SK-N-SH (cell line): ENCODE measurements around the gene NUP37. TPM values are rescaled to one million over a fixed set of nuclear protein-coding genes. Genes with fewer than 3 reads are reported as not detected.
A peak's percentile ranks its signal among the peaks of the same experiment; 100 is the strongest.

Experiments
- CTCF ChIA-PET: fragments of 300-600, 350-600 bp; formaldehyde crosslinking; extraction: SDS; loops from one replicate; lab custom pipeline; 2021; lab: Yijun Ruan, JAX
- POLR2A ChIA-PET: fragments of 350-600 bp; sonication (Branson Sonifier 250); formaldehyde crosslinking; extraction: SDS; loops from one replicate; lab custom pipeline; 2020; ENCODE audit warnings: antibody characterized with exemption, inconsistent platforms; lab: Yijun Ruan, JAX
- DNase-seq: peaks from one replicate; pipeline ENCODE4 v3.0.0; 2012
- H2AFZ ChIP-seq: fragments of 200-600 bp; sonication (generic); 2 replicates; pipeline ENCODE4 v1.8.1; 2016; ENCODE audit warnings: antibody characterized with exemption, mild to moderate bottlenecking, low read depth
- H3F3A ChIP-seq: fragments of 200-600 bp; sonication (generic); replicated peaks from 2 replicates; pipeline ENCODE3; 2016; ENCODE audit warnings: antibody characterized with exemption, mild to moderate bottlenecking; ENCODE audit not compliant: insufficient read depth
- H3K27ac ChIP-seq, 2 experiments: fragments of 200-500 bp in 1 of 2; fragments of 200-600 bp in 1 of 2; sonication (Bioruptor generic) in 1 of 2; sonication (generic), shearing (Covaris generic) in 1 of 2; 2 replicates each; pipeline versions ENCODE4 v1.5.1 to v1.6.1; 2014 to 2016; ENCODE audit warnings: low read depth in 2 of 2, inconsistent platforms in 1 of 2, low read length in 1 of 2, mild to moderate bottlenecking in 1 of 2, mixed read lengths in 1 of 2
- H3K27me3 ChIP-seq: fragments of 200-600 bp; sonication (generic), shearing (Covaris generic); 2 replicates; pipeline ENCODE4 v1.6.1; 2016; ENCODE audit warnings: mixed run types; ENCODE audit not compliant: insufficient read depth
- H3K36me3 ChIP-seq, 2 experiments: fragments of 200-500 bp in 1 of 2; fragments of 200-600 bp in 1 of 2; sonication (Bioruptor generic) in 1 of 2; sonication (generic) in 1 of 2; replicated peaks in 1 of 2; 2 replicates each; pipeline versions ENCODE3 to v1.5.1; 2014 to 2016; ENCODE audit warnings: low read length in 1 of 2, mild to moderate bottlenecking in 1 of 2; ENCODE audit not compliant: insufficient read depth in 2 of 2, control insufficient read depth in 1 of 2
- H3K4me1 ChIP-seq, 2 experiments: fragments of 200-500 bp in 1 of 2; fragments of 200-600 bp in 1 of 2; sonication (Bioruptor generic) in 1 of 2; sonication (generic), shearing (Covaris generic) in 1 of 2; 2 replicates each; pipeline versions ENCODE4 v1.5.1 to v1.6.1; 2014 to 2016; ENCODE audit warnings: low read depth in 1 of 2, low read length in 1 of 2, mixed run types in 1 of 2; ENCODE audit not compliant: insufficient read depth in 2 of 2, control insufficient read depth in 1 of 2
- H3K4me2 ChIP-seq: fragments of 200-600 bp; sonication (generic), shearing (Covaris generic); 2 replicates; pipeline ENCODE4 v1.6.1; 2017; ENCODE audit warnings: mixed run types
- H3K4me3 ChIP-seq, 2 experiments: fragments of 200-500 bp in 1 of 2; fragments of 200-600 bp in 1 of 2; sonication (Bioruptor generic) in 1 of 2; sonication (generic), shearing (Covaris generic) in 1 of 2; 2 replicates each; pipeline versions ENCODE4 v1.5.1 to v1.8.1; 2014 to 2016; ENCODE audit warnings: low read depth in 2 of 2, inconsistent platforms in 1 of 2, low read length in 1 of 2, mild to moderate bottlenecking in 1 of 2, mixed read lengths in 1 of 2, moderate library complexity in 1 of 2
- H3K79me2 ChIP-seq: fragments of 200-600 bp; sonication (generic); 2 replicates; pipeline ENCODE4 v1.8.1; 2017; ENCODE audit warnings: mild to moderate bottlenecking; ENCODE audit not compliant: insufficient read depth
- H3K9ac ChIP-seq: fragments of 200-600 bp; sonication (generic); 2 replicates; pipeline ENCODE4 v1.6.1; 2017; ENCODE audit warnings: mixed run types
- H3K9me2 ChIP-seq: fragments of 200-600 bp; sonication (generic); 2 replicates; pipeline ENCODE4 v1.6.1; 2017; ENCODE audit warnings: mixed run types
- H3K9me3 ChIP-seq: fragments of 200-600 bp; sonication (generic); 2 replicates; pipeline ENCODE4 v1.6.1; 2017; ENCODE audit warnings: mixed run types, mild to moderate bottlenecking, moderate library complexity
- H4K20me1 ChIP-seq: fragments of 200-600 bp; sonication (generic); 2 replicates; pipeline ENCODE4 v1.6.1; 2017; ENCODE audit warnings: mild to moderate bottlenecking, mixed run types; ENCODE audit not compliant: insufficient read depth
- CHD2 ChIP-seq: fragments of 150-350 bp; IDR thresholded peaks from 2 replicates; pipeline ENCODE4 v1.6.1; 2018; ENCODE audit warnings: low read length; ENCODE audit not compliant: partially characterized antibody
- CTCF ChIP-seq: fragments of 200-600 bp; sonication (generic); IDR thresholded peaks from 2 replicates; pipeline ENCODE4 v1.6.1; 2017; ENCODE audit warnings: antibody characterized with exemption, mild to moderate bottlenecking, moderate library complexity
- ELF1 ChIP-seq: IDR thresholded peaks from 2 replicates; pipeline ENCODE4 v1.4.0; 2012
- GABPA ChIP-seq: IDR thresholded peaks from 2 replicates; pipeline ENCODE4 v1.4.0; 2012; ENCODE audit warnings: low read depth, mild to moderate bottlenecking
- MEF2A ChIP-seq: IDR thresholded peaks from 2 replicates; pipeline ENCODE4 v1.4.0; 2012; ENCODE audit warnings: low read depth, borderline replicate concordance
- NFIC ChIP-seq: IDR thresholded peaks from 2 replicates; pipeline ENCODE4 v1.4.0; 2012; ENCODE audit warnings: borderline replicate concordance
- PBX3 ChIP-seq: IDR thresholded peaks from 2 replicates; pipeline ENCODE4; 2012
- POLR2AphosphoS5 ChIP-seq: IDR thresholded peaks from 2 replicates; pipeline ENCODE4 v1.6.1; 2012; ENCODE audit warnings: low read depth, low read length
- RAD21 ChIP-seq: IDR thresholded peaks from 2 replicates; pipeline ENCODE4 v1.6.1; 2012; ENCODE audit warnings: mild to moderate bottlenecking, low read length
- RFX5 ChIP-seq: IDR thresholded peaks from 2 replicates; pipeline ENCODE4 v1.6.1; 2012; ENCODE audit warnings: mild to moderate bottlenecking, improper control_type of control experiment, low read length
- SIN3A ChIP-seq: IDR thresholded peaks from 2 replicates; pipeline ENCODE4 v1.6.1; 2012; ENCODE audit warnings: low read depth, mild to moderate bottlenecking, low read length, moderate library complexity, borderline replicate concordance
- TCF12 ChIP-seq: IDR thresholded peaks from 2 replicates; pipeline ENCODE4 v1.4.0; 2012
- WGBS: methylation state at CpG from one replicate; pipeline ENCODE4 v1.1.6; 2017; ENCODE audit warnings: low lambda C conversion rate; 5-methylcytosine and 5-hydroxymethylcytosine counted together
- polyA plus RNA-seq, 3 experiments: library from polyadenylated mRNA; depleted of rRNA; stranded (reverse); fragments of >200 nt; gene quantifications; 2 replicates each; pipeline ENCODE4 v1.2.3, GENCODE V29; 2012

NUP37 gene
- polyA plus RNA-seq, 1 of the 3 experiments (the other 2 are of a cell fraction): 29.2 TPM

GRCh38 chr12:102024765-102025164, 95.1 kb downstream of the NUP37 start:
- Histone ChIP-seq H3K79me2 (no peaks in the 10 kb centered on the region), H3K4me2 (no peak overlapping the region), H3K9me2 (no peaks in the 10 kb centered on the region), H3K27ac (no peak overlapping the region; a peak in 1 of 4 replicates), H3K27me3 (no peaks in the 10 kb centered on the region), H3K36me3 (peaks cover 5 to 30% of the 10 kb centered on the region in 2 experiments), H3K9ac (no peak overlapping the region), H3K4me1 (no peaks in the 10 kb centered on the region; a peak in 1 of 4 replicates), H3K9me3 (no peaks in the 10 kb centered on the region), H2AFZ (no peak overlapping the region), H4K20me1 (no peaks in the 10 kb centered on the region), H3F3A (no peaks in the 10 kb centered on the region), H3K4me3 (no peak overlapping the region)
- no peak for DNase-seq
- 27% methylated on average over 2 of the region's 2 CpGs for whole genome bisulfite sequencing
- POLR2A ChIA-PET: no interaction called here
- CTCF ChIA-PET: no interaction called here
- TF ChIP-seq TCF12 (peak; percentile 49; the same call in 1 of the 2 replicates), CTCF (no peak), RAD21 (no peak), SIN3A (no peak), PBX3 (peak; percentile 39; the same call in 1 of the 2 replicates), NFIC (peak; percentile 76)

GRCh38 chr12:102023343-102023930, 96.5 kb downstream of the NUP37 start:
- Histone ChIP-seq H3K36me3 (peaks cover 5 to 30% of the 10 kb centered on the region in 2 experiments), H3K4me1 (no peaks in the 10 kb centered on the region; a peak in 1 of 4 replicates), H3K9ac (no peak overlapping the region), H3K79me2 (no peaks in the 10 kb centered on the region), H3K27ac (no peak overlapping the region; a peak in 1 of 4 replicates), H3K9me3 (no peaks in the 10 kb centered on the region), H2AFZ (no peak overlapping the region), H3F3A (no peaks in the 10 kb centered on the region), H4K20me1 (no peaks in the 10 kb centered on the region), H3K27me3 (no peaks in the 10 kb centered on the region)
- CTCF ChIA-PET: interaction anchor here (1.4 kb wide), 1 partner anchor 15 kb away, joined by 4 read pairs; no protein-coding TSS in a partner anchor
- DNase-seq: no peak
- POLR2A ChIA-PET: no interaction called here
- WGBS: 87% methylated on average over 3 of the region's 3 CpGs
- TF ChIP-seq PBX3: no peak
- TF ChIP-seq ELF1: no peak
- TF ChIP-seq POLR2AphosphoS5: no peak
- TF ChIP-seq RFX5: no peak
- TF ChIP-seq CHD2: no peak
- TF ChIP-seq RAD21: no peak
- no peak for TF ChIP-seq GABPA
- TF ChIP-seq MEF2A: no peak
- TF ChIP-seq, all 33 proteins: peak for 0
- H3K9me2 ChIP-seq: no peaks in the 10 kb centered on the region
- H3K4me3 ChIP-seq: no peak overlapping the region
- H3K4me2 ChIP-seq: no peak overlapping the region

Other genes with a start within 250 kb of the NUP37 start
- 37.4 and 61.1 TPM in 2 replicates for gene DRAM1, start 242.5 kb downstream of the NUP37 start, polyA plus RNA-seq (2012; rRNA removed)
- 28.5 and 32.0 TPM in 2 replicates for gene WASHC3, start 58.1 kb downstream of the NUP37 start, polyA plus RNA-seq (2012; rRNA removed)
- 3.1 and 3.9 TPM in 2 replicates for gene PARPBP, start 69 bp upstream of the NUP37 start, polyA plus RNA-seq (2012; rRNA removed)
- gene PMCH, start 77.7 kb upstream of the NUP37 start, polyA plus RNA-seq (2012; rRNA removed): not detected in 2 replicates